Sigmoid colon (tissue), 7 donors: ENCODE measurements around the gene MAPT. TPM values are rescaled to one million over a fixed set of nuclear protein-coding genes. Genes with fewer than 3 reads are reported as not detected.

ENCODE experiments used
- DNase-seq: peaks from one replicate; pipeline ENCODE4 v3.0.0-alpha.2; 2019
- H3K27ac ChIP-seq, 4 donors: fragments of 200-600 bp; sonication (generic); one replicate each; pipeline ENCODE4 v1.5.1; 2016 to 2019; ENCODE audit warnings: mild to moderate bottlenecking in 1 of 4
- H3K27me3 ChIP-seq, 3 donors: fragments of 200-600 bp; sonication (generic); one replicate each; pipeline ENCODE4 v1.5.1; 2019; ENCODE audit warnings: mild to moderate bottlenecking in 1 of 3
- H3K36me3 ChIP-seq, 4 donors: fragments of 200-600 bp; sonication (generic); one replicate each; pipeline ENCODE4 v1.5.1; 2016 to 2019
- H3K4me1 ChIP-seq, 4 donors: fragments of 200-600 bp; sonication (generic); one replicate each; pipeline ENCODE4 v1.5.1; 2017 to 2019
- H3K4me3 ChIP-seq, 4 donors: fragments of 200-600 bp; sonication (generic); one replicate each; pipeline ENCODE4 v1.5.1; 2017 to 2019; ENCODE audit warnings: mild to moderate bottlenecking in 2 of 4, moderate library complexity in 1 of 4
- H3K9me3 ChIP-seq, 4 donors: fragments of 200-600 bp in 3 of 4; sonication (generic) in 3 of 4; one replicate each; pipeline versions ENCODE4 v1.5.1 to v1.6.1; 2013 to 2019
- CTCF ChIP-seq, 4 experiments: fragments of 450-650 bp in 3 of 4; fragments of 200-600 bp in 1 of 4; IDR thresholded peaks; one replicate each; pipeline ENCODE4 v1.5.1; 2016 to 2019; ENCODE audit warnings: antibody characterized with exemption in 4 of 4, mild to moderate bottlenecking in 3 of 4, moderate library complexity in 2 of 4
- EP300 ChIP-seq, 4 donors: sonication (generic); formaldehyde crosslinking; IDR thresholded peaks; one replicate each; pipeline ENCODE4 v1.6.1; 2017; ENCODE audit warnings: antibody characterized with exemption in 4 of 4
- POLR2A ChIP-seq, 2 donors: fragments of 450-650 bp; IDR thresholded peaks; one replicate each; pipeline ENCODE4 v1.6.1; 2016; ENCODE audit warnings: antibody characterized with exemption in 2 of 2, mild to moderate bottlenecking in 2 of 2, moderate library complexity in 2 of 2
- POLR2AphosphoS5 ChIP-seq, 4 donors: sonication (generic); formaldehyde crosslinking; IDR thresholded peaks; one replicate each; pipeline ENCODE4 v1.6.1; 2017; ENCODE audit warnings: antibody characterized with exemption in 4 of 4
- WGBS, 2 donors: extraction: QIAGEN DNeasy Blood & Tissue Kit; methylation state at CpG; one replicate each; pipeline ENCODE4 v1.1.7; 2013; 5-methylcytosine and 5-hydroxymethylcytosine counted together
- intact Hi-C: fragments of 100-400 bp; cut with DNase I; formaldehyde crosslinking; loops from one replicate; pipeline ENCODE4 v1.15.1; 2023
- polyA plus RNA-seq, 3 donors: library from polyadenylated mRNA; stranded (reverse); fragments of 200-250 nt; gene quantifications; one replicate each; pipeline ENCODE4 v1.2.3, GENCODE V29; 2013
- total RNA-seq, 4 donors: library from RNA; depleted of rRNA; stranded (reverse); fragments of >200 nt; gene quantifications; one replicate each; pipeline ENCODE4 v1.1.0, GENCODE V29; 2016
- donor health status: healthy with polysubstance abuse.
- donor health status: Bipolar disorder and iron deficiency.
- donor health status: healthy.

The MAPT gene
- total and polyA plus RNA-seq, 7 donors = 0.60 to 20.5 (median 10.9) TPM; not detected in 1

GRCh38 chr17:45992904-45993303, 98.5 kb downstream of the MAPT start:
- intact Hi-C loops = no loop called here

GRCh38 chr17:45993962-45994627, 99.7 kb downstream of the MAPT start:
- H3K9me3 ChIP-seq = no peaks in the 10 kb centered on the region
- no peaks in the 10 kb centered on the region for H3K27me3 ChIP-seq
- intact Hi-C loops = no loop called here
- 88 to 89% methylated on average over 16 of the region's 16 CpGs for WGBS, 2 donors
- H3K36me3 ChIP-seq = peaks cover 0 to 15% (median 0%) of the 10 kb centered on the region in 4 donors
- H3K4me1 ChIP-seq = no peaks in the 10 kb centered on the region
- no peak for DNase-seq
- no peak overlapping the region for H3K4me3 ChIP-seq
- no peak overlapping the region for H3K27ac ChIP-seq
- TF ChIP-seq POLR2A (IDR thresholded peaks at IDR 0.05) (no peak), POLR2AphosphoS5 (IDR thresholded peaks at IDR 0.05) (no peak), EP300 (IDR thresholded peaks at IDR 0.05) (no peak), CTCF (IDR thresholded peaks at IDR 0.05) (no peak)

More at GRCh38 chr17:45992904-45993303, 98.5 kb downstream of the MAPT start:
- Histone ChIP-seq H3K4me1 (no peaks in the 10 kb centered on the region), H3K27me3 (no peaks in the 10 kb centered on the region), H3K4me3 (no peak overlapping the region), H3K27ac (no peak overlapping the region), H3K9me3 (no peaks in the 10 kb centered on the region), H3K36me3 (peaks cover 0 to 15% (median 0%) of the 10 kb centered on the region in 4 donors)
- no peak for DNase-seq
- TF ChIP-seq POLR2A (IDR thresholded peaks at IDR 0.05) = no peak
- no peak for TF ChIP-seq CTCF (IDR thresholded peaks at IDR 0.05)
- TF ChIP-seq POLR2AphosphoS5 (IDR thresholded peaks at IDR 0.05) = no peak
- WGBS, 2 donors = 81 to 87% methylated on average over 10 of the region's 10 CpGs

- H3K4me3 ChIP-seq = no peak overlapping the region
- H3K27ac ChIP-seq = no peak overlapping the region
- WGBS, 2 donors = 93 to 96% methylated on average over 8 of the region's 8 CpGs
- no peaks in the 10 kb centered on the region for H3K4me1 ChIP-seq
- intact Hi-C loops = no loop called here
- H3K27me3 ChIP-seq = no peaks in the 10 kb centered on the region
- H3K9me3 ChIP-seq = no peaks in the 10 kb centered on the region
- TF ChIP-seq CTCF (IDR thresholded peaks at IDR 0.05) (no peak), POLR2A (IDR thresholded peaks at IDR 0.05) (no peak), EP300 (IDR thresholded peaks at IDR 0.05) (no peak), POLR2AphosphoS5 (IDR thresholded peaks at IDR 0.05) (no peak)
- peaks cover 0 to 15% (median 0%) of the 10 kb centered on the region in 4 donors for H3K36me3 ChIP-seq
- no peak for DNase-seq
Measured at GRCh38 chr17:45994987-45995386, 100.6 kb downstream of the MAPT start.

- DNase-seq = no peak
- no peak for TF ChIP-seq POLR2AphosphoS5 (IDR thresholded peaks at IDR 0.05)
- no peak for TF ChIP-seq EP300 (IDR thresholded peaks at IDR 0.05)
- TF ChIP-seq POLR2A (IDR thresholded peaks at IDR 0.05) = no peak
- TF ChIP-seq CTCF (IDR thresholded peaks at IDR 0.05) = no peak
- 85 to 86% methylated on average over 14 of the region's 14 CpGs for WGBS, 2 donors
- Histone ChIP-seq H3K27me3 (no peaks in the 10 kb centered on the region), H3K36me3 (peaks cover 0 to 15% (median 0%) of the 10 kb centered on the region in 4 donors), H3K9me3 (no peaks in the 10 kb centered on the region), H3K27ac (no peak overlapping the region), H3K4me3 (no peak overlapping the region), H3K4me1 (no peaks in the 10 kb centered on the region)
- intact Hi-C loops = no loop called here
Measured at GRCh38 chr17:45995627-45996270, 101.4 kb downstream of the MAPT start.
